ENCODE results near the gene KIF1C.

- TF ChIP-seq CTCF (IDR thresholded peaks at IDR 0.05) (no peak), POLR2AphosphoS5 (IDR thresholded peaks at IDR 0.05) (no peak), POLR2A (IDR thresholded peaks at IDR 0.05) (no peak), EP300 (IDR thresholded peaks at IDR 0.05) (no peak)
Observed at GRCh38 chr17:5068236-5068635, 70.5 kb downstream of the KIF1C start.
